ENCODE data around the gene LTBP2. TPM values are rescaled to one million over a fixed set of nuclear protein-coding genes. Genes with fewer than 3 reads are reported as not detected.

Gene LTBP2
- total and polyA plus RNA-seq, 2 of the 13 experiments (the other 11 are each of a cell fraction or from before 2014, with no cell fraction given) = 0.20 to 0.41 TPM

- TF ChIP-seq ZNF280D (CRISPR knock-in tag; IDR thresholded peaks at IDR 0.05) = no peak
- no peak for TF ChIP-seq HDAC6 (IDR thresholded peaks at IDR 0.05; ENCODE audit: low read depth, low read length)
- TF ChIP-seq RERE (CRISPR knock-in tag; IDR thresholded peaks at IDR 0.05; ENCODE audit: low read depth) = no peak
- TF ChIP-seq KLF16 (CRISPR knock-in tag; IDR thresholded peaks at IDR 0.05) = no peak
Measured at GRCh38 chr14:74608959-74609611, 3.0 kb downstream of the LTBP2 start (continued).

Measured in HepG2 (cell line).